ENCODE results near the gene RALGPS2. TPM values are rescaled to one million over a fixed set of nuclear protein-coding genes. Genes with fewer than 3 reads are reported as not detected.

Gene RALGPS2
- total RNA-seq, 6 experiments from 2014 or later, result 21.0 to 38.3 (median 28.4) TPM

DNA sequence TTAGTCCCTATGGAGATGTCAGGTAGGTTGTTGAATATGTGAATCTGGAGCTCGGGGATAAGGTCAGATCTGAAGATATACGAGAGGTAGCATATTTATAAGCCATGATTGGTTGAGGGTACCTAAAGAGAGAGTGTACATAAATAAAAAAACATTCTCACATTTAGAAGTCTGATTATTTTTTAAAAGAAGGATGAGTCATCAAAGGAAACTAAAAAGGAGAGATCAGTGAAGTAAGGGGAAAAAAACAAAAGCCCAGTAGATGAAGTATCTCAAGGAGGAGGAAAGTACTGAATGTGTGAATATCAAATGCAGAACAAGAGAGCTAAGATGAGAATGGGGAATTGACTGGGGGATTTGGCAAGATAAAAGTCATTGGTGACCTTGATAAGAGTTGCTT is 161.5 kb downstream of the RALGPS2 start:
- intact Hi-C loops (cut with DNase I), result no loop called here

DNA sequence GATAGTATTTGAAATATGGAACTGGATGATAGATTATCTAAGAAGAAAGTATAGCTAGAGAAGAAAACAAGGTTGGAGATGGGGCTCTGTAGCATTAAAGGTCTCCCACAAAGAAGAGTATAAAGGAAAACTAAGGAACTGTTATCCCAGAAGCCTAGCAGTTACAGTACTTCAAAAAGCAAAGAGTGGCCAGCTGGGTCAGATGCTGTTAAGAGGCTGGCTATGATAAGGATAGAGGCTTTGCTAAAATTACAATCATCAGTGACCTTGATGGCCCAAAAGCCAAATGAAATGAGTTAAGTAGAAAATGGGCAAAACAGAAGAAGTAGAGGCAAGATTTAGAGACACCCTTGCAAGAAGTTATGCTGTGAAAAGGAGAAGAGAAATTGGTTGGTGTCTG is 170.9 kb downstream of the RALGPS2 start:
- Histone ChIP-seq H3K4me3 (no peak overlapping the region), H3K9me3 (no peaks in the 10 kb centered on the region), H3K27me3 (no peaks in the 10 kb centered on the region), H3K36me3 (peaks cover 0 to 5% (median 0%) of the 10 kb centered on the region in 4 donors), H3K27ac (no peak overlapping the region), H3K4me1 (no peaks in the 10 kb centered on the region)
- intact Hi-C loops (cut with DNase I), result no loop called here
- no peak for DNase-seq
- no peak for ATAC-seq
- TF ChIP-seq, protein P1, sequence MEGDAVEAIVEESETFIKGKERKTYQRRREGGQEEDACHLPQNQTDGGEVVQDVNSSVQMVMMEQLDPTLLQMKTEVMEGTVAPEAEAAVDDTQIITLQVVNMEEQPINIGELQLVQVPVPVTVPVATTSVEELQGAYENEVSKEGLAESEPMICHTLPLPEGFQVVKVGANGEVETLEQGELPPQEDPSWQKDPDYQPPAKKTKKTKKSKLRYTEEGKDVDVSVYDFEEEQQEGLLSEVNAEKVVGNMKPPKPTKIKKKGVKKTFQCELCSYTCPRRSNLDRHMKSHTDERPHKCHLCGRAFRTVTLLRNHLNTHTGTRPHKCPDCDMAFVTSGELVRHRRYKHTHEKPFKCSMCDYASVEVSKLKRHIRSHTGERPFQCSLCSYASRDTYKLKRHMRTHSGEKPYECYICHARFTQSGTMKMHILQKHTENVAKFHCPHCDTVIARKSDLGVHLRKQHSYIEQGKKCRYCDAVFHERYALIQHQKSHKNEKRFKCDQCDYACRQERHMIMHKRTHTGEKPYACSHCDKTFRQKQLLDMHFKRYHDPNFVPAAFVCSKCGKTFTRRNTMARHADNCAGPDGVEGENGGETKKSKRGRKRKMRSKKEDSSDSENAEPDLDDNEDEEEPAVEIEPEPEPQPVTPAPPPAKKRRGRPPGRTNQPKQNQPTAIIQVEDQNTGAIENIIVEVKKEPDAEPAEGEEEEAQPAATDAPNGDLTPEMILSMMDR (IDR thresholded peaks at IDR 0.05), result no peak
- no peak for TF ChIP-seq POLR2A (IDR thresholded peaks at IDR 0.05)

More for the DNA sequence above, 161.5 kb downstream of the RALGPS2 start:
- Histone ChIP-seq H3K27me3 (no peaks in the 10 kb centered on the region), H3K36me3 (peaks cover 0 to 18% (median 7%) of the 10 kb centered on the region in 4 donors), H3K9me3 (no peaks in the 10 kb centered on the region), H3K4me3 (no peak overlapping the region), H3K27ac (no peak overlapping the region), H3K4me1 (no peaks in the 10 kb centered on the region)
- WGBS (ENCODE audit: insufficient coverage, low coverage, low lambda C conversion rate, missing lambda C conversion rate), result 94% methylated on average over 2 of the region's 2 CpGs
- ATAC-seq, result no peak
- DNase-seq, result no peak
- TF ChIP-seq, protein P1 (IDR thresholded peaks at IDR 0.05), result no peak
- no peak for TF ChIP-seq POLR2A (IDR thresholded peaks at IDR 0.05)

DNA sequence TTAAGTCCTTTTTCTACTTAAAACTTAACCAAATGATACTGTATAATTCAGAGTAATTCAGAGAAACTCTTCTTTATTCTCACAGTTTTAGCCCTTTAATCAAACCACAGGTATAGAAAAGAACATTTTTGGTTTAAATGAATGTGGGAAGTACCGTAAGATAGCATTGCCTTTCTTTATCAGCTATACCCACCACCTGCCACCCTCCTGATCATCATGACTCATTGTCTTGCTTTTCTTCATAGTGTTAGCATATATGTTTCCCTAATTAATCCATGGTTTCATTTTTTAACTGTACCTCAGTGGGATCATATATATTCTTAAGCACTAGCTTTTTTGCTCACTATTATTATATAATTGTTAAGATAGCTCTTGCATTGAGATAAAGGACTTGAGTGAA is 173.4 kb downstream of the RALGPS2 start:
- Histone ChIP-seq H3K9me3 (no peaks in the 10 kb centered on the region), H3K4me3 (no peak overlapping the region), H3K27ac (no peak overlapping the region), H3K4me1 (no peaks in the 10 kb centered on the region), H3K36me3 (peaks cover 0 to 5% (median 0%) of the 10 kb centered on the region in 4 donors), H3K27me3 (no peaks in the 10 kb centered on the region)
- WGBS (ENCODE audit: insufficient coverage, low coverage, low lambda C conversion rate, missing lambda C conversion rate), result 91% methylated on average over 1 of the region's 1 CpG
- DNase-seq (no peak), ATAC-seq (no peak)
- no peak for TF ChIP-seq POLR2A (IDR thresholded peaks at IDR 0.05)
- TF ChIP-seq, protein P1 (IDR thresholded peaks at IDR 0.05), result no peak
- intact Hi-C loops (cut with DNase I), result no loop called here

DNA sequence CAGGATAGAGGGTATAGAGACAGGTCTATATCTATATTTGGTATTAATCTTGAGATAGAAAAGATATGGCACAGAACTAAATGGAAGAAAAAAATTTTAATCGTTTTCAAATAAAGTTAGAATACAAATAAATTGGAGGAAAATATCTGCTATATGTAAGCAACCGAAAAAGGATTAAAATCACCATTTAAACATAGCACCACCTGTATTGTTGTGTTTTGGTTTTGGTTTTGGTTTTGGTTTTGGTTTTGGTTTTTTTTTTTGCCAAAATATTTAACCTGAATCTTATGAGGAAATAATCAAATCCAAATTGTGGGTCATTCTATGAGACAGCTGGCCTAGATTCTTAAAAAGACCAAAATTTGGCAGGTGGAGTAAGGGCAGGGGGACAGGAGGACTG is 174.4 kb downstream of the RALGPS2 start:
- no peak for DNase-seq
- no peaks in the 10 kb centered on the region for H3K27me3 ChIP-seq
- intact Hi-C loops (cut with DNase I), result no loop called here
- H3K36me3 ChIP-seq, result peaks cover 0 to 5% (median 0%) of the 10 kb centered on the region in 4 donors
- 79% methylated on average over 2 of the region's 2 CpGs for WGBS (ENCODE audit: insufficient coverage, low coverage, low lambda C conversion rate, missing lambda C conversion rate)
- peak in 1 of 4 donors; percentile 56 for ATAC-seq
- peak overlapping the region in 1 of 3 donors; percentile 30 for H3K27ac ChIP-seq
- no peak for TF ChIP-seq POLR2A (IDR thresholded peaks at IDR 0.05)
- TF ChIP-seq, protein P1 (IDR thresholded peaks at IDR 0.05), result no peak
- H3K4me1 ChIP-seq, result no peaks in the 10 kb centered on the region
- no peaks in the 10 kb centered on the region for H3K9me3 ChIP-seq
- no peak overlapping the region for H3K4me3 ChIP-seq

Data from right lobe of liver (tissue), 6 donors.